Kidney glomerular epithelial cell (primary cell): ENCODE results near the gene SLC18A3.

ENCODE experiments used
- DNase-seq: peaks from one replicate; lab custom pipeline; 2025; lab: John Stamatoyannopoulos, UW

SLC18A3 gene

GRCh38 chr10:49611816-49612512, 1.9 kb downstream of the SLC18A3 start:
- DNase-seq: no peak

- no peak for DNase-seq
Observed at GRCh38 chr10:49612513-49613164, 2.5 kb downstream of the SLC18A3 start.

GRCh38 chr10:49613165-49613881, 3.2 kb downstream of the SLC18A3 start:
- DNase-seq: no peak

GRCh38 chr10:49613882-49614241, 3.8 kb downstream of the SLC18A3 start, which contains the start of gene CHAT:
Gene CHAT, plus strand, starts transcription at chr10:49614037. Its CDS starts 153 bp downstream, at chr10:49614190.
- DNase-seq: no peak

- DNase-seq: no peak
Observed at GRCh38 chr10:49614242-49615198, 4.4 kb downstream of the SLC18A3 start.

GRCh38 chr10:49615213-49615612, 5.1 kb downstream of the SLC18A3 start:
- DNase-seq: no peak

GRCh38 chr10:49615721-49616120, 5.6 kb downstream of the SLC18A3 start:
- DNase-seq: no peak

GRCh38 chr10:49616421-49617101, 6.5 kb downstream of the SLC18A3 start:
- DNase-seq: no peak

GRCh38 chr10:49617121-49618020, 7.3 kb downstream of the SLC18A3 start:
- no peak for DNase-seq

GRCh38 chr10:49618821-49619220, 8.7 kb downstream of the SLC18A3 start:
- DNase-seq: no peak

GRCh38 chr10:49619613-49620012, 9.5 kb downstream of the SLC18A3 start:
- DNase-seq: no peak

- DNase-seq: no peak
Observed at GRCh38 chr10:49620286-49620810, 10.2 kb downstream of the SLC18A3 start.

- no peak for DNase-seq
Observed at GRCh38 chr10:49620841-49621378, 10.8 kb downstream of the SLC18A3 start.

- DNase-seq: no peak
Observed at GRCh38 chr10:49621561-49621960, 11.5 kb downstream of the SLC18A3 start.

GRCh38 chr10:49622426-49623425, 12.6 kb downstream of the SLC18A3 start:
- no peak for DNase-seq

- DNase-seq: no peak
Observed at GRCh38 chr10:49624629-49625028, 14.5 kb downstream of the SLC18A3 start.

- no peak for DNase-seq
Observed at GRCh38 chr10:49625411-49625810, 15.3 kb downstream of the SLC18A3 start.

GRCh38 chr10:49627038-49627437, 16.9 kb downstream of the SLC18A3 start:
- no peak for DNase-seq
